Prostate gland (tissue), 2 donors: ENCODE measurements around the gene MYO15B. TPM values are rescaled to one million over a fixed set of nuclear protein-coding genes. Genes with fewer than 3 reads are reported as not detected.

Source experiments
- DNase-seq: peaks from one replicate; pipeline ENCODE4 v3.0.0-alpha.2; 2019; ENCODE audit warnings: low spot score
- H3K27ac ChIP-seq, 2 donors: fragments of 200-600 bp; sonication (generic); 2 replicates each; pipeline ENCODE4 v1.5.1; 2017 to 2019
- H3K27me3 ChIP-seq: fragments of 200-600 bp; sonication (generic); replicated peaks from 2 replicates; pipeline ENCODE4 v1.5.1; 2019; ENCODE audit not compliant: insufficient read depth
- H3K36me3 ChIP-seq, 2 donors: fragments of 200-600 bp; sonication (generic); 1 replicate in 1 of 2; 2 replicates in 1 of 2; pipeline versions ENCODE4 v1.5.1 to v1.8.1; 2017 to 2019
- H3K4me1 ChIP-seq: fragments of 200-600 bp; sonication (generic); replicated peaks from 2 replicates; pipeline ENCODE4 v1.5.1; 2019
- H3K4me3 ChIP-seq, 2 donors: fragments of 200-600 bp; sonication (generic); 2 replicates each; pipeline ENCODE4 v1.5.1; 2017 to 2019
- H3K9me3 ChIP-seq: fragments of 200-600 bp; sonication (generic); 2 replicates; pipeline ENCODE4 v1.5.1; 2017
- CTCF ChIP-seq, 4 experiments: fragments of 200-600 bp in 2 of 4; fragments of 450-650 bp in 2 of 4; sonication (generic) in 2 of 4; IDR thresholded peaks; 1 replicate in 3 of 4; 2 replicates in 1 of 4; pipeline ENCODE4 v1.5.1; 2016 to 2019; ENCODE audit warnings: antibody characterized with exemption in 4 of 4, mild to moderate bottlenecking in 2 of 4, moderate library complexity in 2 of 4
- POLR2A ChIP-seq: fragments of 450-650 bp; IDR thresholded peaks from one replicate; pipeline ENCODE4 v1.6.1; 2016; ENCODE audit warnings: antibody characterized with exemption, mild to moderate bottlenecking
- POLR2AphosphoS5 ChIP-seq: sonication (generic); formaldehyde crosslinking; IDR thresholded peaks from one replicate; pipeline ENCODE4 v1.6.1; 2017; ENCODE audit warnings: antibody characterized with exemption
- WGBS: methylation state at CpG from one replicate; pipeline ENCODE4 v1.1.5; 2018; 5-methylcytosine and 5-hydroxymethylcytosine counted together
- intact Hi-C: fragments of 100-400 bp; cut with DNase I; formaldehyde crosslinking; loops from one replicate; pipeline ENCODE4 v1.14.2; 2022
- total RNA-seq, 2 donors: library from RNA; depleted of rRNA; stranded (reverse); fragments of >200 nt; gene quantifications; one replicate each; pipeline ENCODE4 v1.1.0, GENCODE V29; 2016

MYO15B gene
- total RNA-seq, 2 donors from 2014 or later = 86.5 to 214 TPM

GRCh38 chr17:75553295-75554110 is 34.1 kb upstream of the MYO15B start:
- Histone ChIP-seq H3K27me3 (no peaks in the 10 kb centered on the region), H3K4me3 (no peak overlapping the region), H3K27ac (no peak overlapping the region), H3K4me1 (peaks cover 8% of the 10 kb centered on the region), H3K36me3 (no peaks in the 10 kb centered on the region), H3K9me3 (no peaks in the 10 kb centered on the region)
- intact Hi-C loops = no loop called here
- WGBS = 82% methylated on average over 8 of the region's 8 CpGs
- TF ChIP-seq POLR2A (no peak), POLR2AphosphoS5 (no peak), CTCF (IDR thresholded peaks at IDR 0.05) (no peak)
- DNase-seq = no peak

GRCh38 chr17:75555679-75556153 is 31.9 kb upstream of the MYO15B start:
- no peaks in the 10 kb centered on the region for H3K9me3 ChIP-seq
- no peaks in the 10 kb centered on the region for H3K4me1 ChIP-seq
- WGBS = 91% methylated on average over 21 of the region's 21 CpGs
- no peaks in the 10 kb centered on the region for H3K36me3 ChIP-seq
- intact Hi-C loops = no loop called here
- H3K4me3 ChIP-seq = no peak overlapping the region
- H3K27me3 ChIP-seq = no peaks in the 10 kb centered on the region
- H3K27ac ChIP-seq = no peak overlapping the region
- TF ChIP-seq POLR2A (no peak), POLR2AphosphoS5 (no peak), CTCF (IDR thresholded peaks at IDR 0.05) (no peak)
- no peak for DNase-seq

- Histone ChIP-seq H3K4me3 (no peak overlapping the region), H3K27ac (peak overlapping the region; percentile 29 to 55), H3K9me3 (no peaks in the 10 kb centered on the region), H3K27me3 (no peaks in the 10 kb centered on the region), H3K36me3 (no peaks in the 10 kb centered on the region), H3K4me1 (no peaks in the 10 kb centered on the region)
- intact Hi-C loops = no loop called here
- 27% methylated on average over 14 of the region's 15 CpGs for WGBS
- DNase-seq = peak; percentile 44
- no peak for TF ChIP-seq POLR2AphosphoS5
- no peak for TF ChIP-seq POLR2A
- no peak for TF ChIP-seq CTCF (IDR thresholded peaks at IDR 0.05)
Observed at GRCh38 chr17:75557075-75557851, 30.3 kb upstream of the MYO15B start.

GRCh38 chr17:75557852-75558665 is 29.5 kb upstream of the MYO15B start:
- Histone ChIP-seq H3K36me3 (peaks cover under 1 to 2% of the 10 kb centered on the region in 2 donors), H3K27ac (peak overlapping the region in 1 of 2 donors; percentile 29), H3K4me3 (no peak overlapping the region), H3K27me3 (no peaks in the 10 kb centered on the region), H3K4me1 (no peaks in the 10 kb centered on the region), H3K9me3 (no peaks in the 10 kb centered on the region)
- no peak for DNase-seq
- 80% methylated on average over 18 of the region's 18 CpGs for whole genome bisulfite sequencing
- intact Hi-C loops = no loop called here
- TF ChIP-seq POLR2AphosphoS5 = no peak
- no peak for TF ChIP-seq POLR2A
- no peak for TF ChIP-seq CTCF (IDR thresholded peaks at IDR 0.05)
